Measurements from ENCODE around the gene TAF15.

TAF15 gene

DNA sequence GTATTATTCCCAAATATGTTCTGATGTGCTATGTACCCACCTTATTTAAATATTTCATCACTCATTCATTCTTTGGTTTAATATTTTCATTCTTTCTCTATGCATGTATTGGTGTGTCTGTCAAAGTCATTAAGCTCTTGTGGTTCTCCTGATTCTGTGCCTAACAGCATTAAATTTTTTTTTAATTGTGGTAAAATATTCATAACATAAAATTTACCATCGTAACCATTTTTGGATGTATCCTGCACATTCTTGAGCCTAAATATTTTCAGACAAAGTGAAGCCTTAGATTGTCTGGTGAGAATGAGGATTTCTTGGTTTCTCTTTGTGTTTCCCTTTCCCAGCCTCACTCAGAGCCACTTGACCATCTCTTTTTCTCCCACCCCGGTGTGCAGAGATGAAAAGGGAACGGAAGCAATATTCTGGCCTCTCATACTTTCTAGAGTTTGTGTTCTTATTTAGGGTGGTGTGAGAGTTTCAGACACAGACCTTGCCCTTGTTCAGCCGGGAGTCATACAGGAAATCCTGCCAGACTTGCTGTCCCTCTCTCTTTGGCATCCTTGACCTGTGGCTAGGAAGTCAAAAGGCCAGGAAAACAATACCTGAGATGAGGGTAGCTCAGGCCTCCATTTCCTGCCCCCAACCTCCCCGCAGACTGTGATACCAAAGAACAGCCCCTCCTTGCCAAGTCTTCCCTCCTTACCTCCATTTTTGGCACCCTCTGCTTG is 66.0 kb downstream of the TAF15 start:
- DNase-seq = no peak

DNA sequence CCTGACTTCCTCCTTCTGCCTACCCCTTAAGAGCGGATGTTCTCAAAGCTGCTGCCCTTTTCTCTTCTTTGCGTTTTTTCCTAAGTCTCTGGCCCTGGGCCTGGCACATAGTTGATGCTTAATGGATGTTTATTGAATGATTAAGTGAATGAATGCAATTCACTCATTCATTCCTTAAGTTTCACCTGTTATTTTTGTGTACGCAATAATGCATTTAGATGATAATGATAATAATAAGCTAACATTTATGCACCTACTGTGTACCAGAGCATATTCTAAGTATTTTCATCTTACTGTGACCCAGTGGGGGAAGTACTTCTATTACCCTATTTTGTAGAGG is 66.5 kb downstream of the TAF15 start:
- no peak for DNase-seq

DNA sequence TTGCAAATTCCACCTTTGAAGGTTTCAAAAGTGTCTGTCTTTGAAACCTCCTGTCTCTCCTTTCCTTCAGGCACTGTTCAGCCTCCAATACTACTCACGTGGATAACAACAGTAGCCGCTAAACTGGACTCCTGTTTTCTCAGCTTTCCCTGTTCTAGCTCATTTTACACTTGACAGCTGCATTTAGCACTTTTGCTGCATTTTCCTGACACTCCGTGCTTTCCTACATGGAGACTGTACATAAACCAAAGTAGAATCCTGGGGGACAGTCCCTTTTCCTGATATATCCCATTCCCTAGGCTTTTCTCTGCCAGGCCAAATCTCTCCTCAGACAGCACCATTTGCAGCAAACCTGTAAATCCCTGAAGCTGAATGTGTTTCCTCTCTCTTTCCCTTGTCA is 67.2 kb downstream of the TAF15 start:
- no peak for DNase-seq

DNA sequence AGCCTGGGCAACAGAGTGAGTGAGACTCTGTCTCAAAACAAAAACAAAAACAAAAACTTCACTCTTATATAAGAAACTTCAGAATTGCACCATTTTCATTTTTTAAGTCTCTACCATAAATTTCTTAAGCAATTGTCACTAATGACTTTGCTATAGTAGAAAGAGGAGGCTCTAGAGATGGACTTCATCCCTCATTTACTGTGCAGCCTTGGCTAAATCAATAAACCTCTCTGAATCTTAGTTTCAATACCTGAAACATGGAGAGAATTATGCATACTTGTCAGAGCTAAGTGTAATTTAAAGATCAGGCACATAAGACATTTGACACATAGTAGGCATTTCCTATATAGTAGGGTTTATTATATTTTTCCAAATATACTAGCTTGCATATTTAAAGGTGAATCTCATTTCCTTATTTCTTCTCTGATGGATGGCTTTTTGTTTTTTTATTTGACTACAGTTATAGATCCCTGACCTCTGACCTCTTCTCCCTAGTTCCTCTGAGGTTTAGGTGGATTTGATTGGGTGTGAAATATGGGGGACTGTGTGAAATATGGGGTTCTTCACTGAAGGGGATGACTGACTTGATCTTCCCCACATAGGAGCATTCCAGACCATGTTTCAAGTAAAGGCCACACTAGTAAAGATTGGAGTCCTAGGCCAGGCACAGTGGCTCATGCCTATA is 68.2 kb downstream of the TAF15 start:
- no peak for DNase-seq

DNA sequence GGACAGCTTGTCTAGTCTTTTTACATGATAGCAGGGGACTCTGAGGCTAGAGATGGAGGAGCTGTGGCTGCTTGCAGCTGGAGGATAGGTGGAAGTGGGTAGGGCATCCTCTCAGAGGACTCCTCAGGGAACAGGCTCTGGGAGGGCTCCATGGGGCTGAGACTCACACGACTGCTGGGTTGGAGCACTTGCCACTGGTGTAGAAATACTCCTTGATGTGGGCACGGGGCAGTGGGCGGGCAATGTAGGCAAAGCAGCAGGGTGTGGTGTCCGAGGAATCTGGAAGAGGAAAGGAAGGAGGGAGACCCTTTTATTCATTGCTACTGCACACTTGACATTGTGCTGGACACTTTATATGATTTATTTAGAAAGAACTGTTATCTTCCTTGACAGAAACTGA is 69.1 kb downstream of the TAF15 start:
- DNase-seq = no peak

DNA sequence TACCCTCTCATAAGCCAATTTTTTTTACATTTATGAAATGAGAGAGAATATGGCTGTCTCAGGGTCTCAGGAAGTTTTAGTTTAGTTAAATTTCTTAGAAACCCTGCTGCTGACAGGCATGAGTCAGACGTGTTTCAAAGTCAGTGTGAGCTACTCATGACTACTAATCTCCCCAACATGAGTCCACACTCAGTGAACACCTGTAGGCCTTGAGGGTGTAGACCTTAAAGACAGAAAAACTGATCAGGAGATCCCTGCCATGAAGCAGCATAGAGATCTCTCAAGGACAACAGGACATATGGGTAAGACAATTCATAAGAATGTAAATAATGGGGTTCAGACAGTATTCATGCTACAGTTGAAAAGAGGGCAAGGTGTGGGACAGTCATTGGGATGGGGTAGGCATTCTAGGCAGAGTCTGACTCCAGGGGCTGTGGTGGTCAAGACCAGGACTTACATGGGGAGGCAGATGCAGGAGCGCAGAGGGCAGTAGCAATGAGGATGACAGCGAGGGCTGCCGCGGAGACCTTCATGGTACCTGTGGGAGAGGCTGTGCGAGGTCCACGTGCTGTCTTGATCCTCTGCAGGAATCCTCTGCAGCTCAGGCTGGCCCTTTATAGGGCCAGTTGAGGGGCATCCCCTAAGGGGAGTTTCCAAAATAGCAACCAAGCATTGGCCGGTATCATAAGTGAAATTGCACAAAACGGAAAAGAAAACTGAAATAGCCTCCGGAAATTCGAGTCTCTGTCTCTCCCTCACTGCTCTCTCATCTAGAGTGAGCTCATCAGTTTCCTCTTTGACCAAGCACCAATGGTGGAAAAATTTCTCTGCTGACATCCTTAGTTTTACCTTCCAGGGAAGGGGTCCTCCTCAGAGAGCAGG is 70.7 kb downstream of the TAF15 start, which contains the start of gene CCL5:
Gene CCL5, minus strand, starts transcription at position 588 of the 882 bp plus-strand sequence.
- peak; percentile 25 for DNase-seq

DNA sequence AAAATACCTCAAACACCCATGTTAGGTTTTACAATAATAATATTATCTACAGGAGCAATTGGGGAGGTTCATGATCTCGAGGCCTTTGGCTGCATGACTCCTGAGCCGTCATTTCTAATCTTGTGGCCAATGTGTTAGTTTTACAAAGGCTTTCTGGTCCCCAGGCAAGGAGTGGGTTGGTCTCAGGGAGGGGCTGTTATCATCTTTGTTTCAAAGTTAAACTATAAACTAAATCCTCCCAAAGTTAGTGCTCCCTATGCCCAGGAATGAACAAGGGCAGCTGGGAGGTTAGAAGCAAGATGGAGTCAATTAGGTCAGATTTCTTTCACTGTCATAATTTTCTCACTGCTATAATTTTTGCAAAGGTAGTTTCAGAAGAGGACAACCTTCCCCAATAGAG is 80.0 kb downstream of the TAF15 start:
- no peak for DNase-seq

DNA sequence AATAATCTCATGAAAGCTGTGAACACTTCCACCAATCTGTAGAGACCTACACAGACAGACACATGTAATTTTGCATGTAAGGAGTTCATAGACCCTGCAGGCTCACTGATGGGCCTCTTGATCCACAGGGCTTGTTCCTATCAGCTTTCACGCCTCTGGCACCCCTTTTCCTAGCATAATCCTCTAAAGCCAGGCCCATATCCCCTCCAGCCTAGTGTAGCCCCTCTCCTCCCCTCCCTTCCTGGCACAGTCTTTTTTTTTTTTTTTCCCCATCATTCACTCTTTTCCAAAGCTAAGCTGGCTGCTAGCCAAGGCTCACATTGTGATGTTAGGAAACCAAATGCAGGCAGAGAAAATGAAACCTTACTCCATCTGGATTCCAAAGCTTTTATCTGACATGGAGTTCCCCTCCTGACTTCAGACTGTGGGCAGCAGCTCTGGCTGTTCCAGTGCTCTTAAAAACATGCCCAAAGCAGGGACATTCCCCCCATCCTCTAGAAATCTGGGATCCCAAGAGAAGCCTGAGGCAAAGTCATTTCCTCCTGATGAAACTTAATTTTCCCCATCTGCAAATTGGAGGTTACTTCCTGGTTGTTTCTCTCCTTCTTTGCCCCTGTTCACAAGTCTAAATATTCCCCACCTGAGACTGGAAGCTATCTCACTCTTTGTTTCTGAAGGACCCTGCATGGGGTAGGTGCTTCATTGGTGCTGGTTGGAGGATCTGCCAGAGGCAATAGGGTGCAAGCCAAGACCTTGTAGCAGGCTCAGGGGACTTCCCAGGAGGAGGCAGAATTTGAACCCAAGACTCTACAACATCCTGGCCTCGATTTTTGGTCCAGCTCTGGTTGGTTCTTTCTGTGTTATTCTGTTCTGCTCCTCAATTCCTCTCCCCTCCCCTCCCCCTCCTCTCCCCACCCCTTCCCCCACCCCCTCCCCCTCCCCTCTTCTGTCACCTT is 80.8 kb downstream of the TAF15 start:
- DNase-seq = no peak

DNA sequence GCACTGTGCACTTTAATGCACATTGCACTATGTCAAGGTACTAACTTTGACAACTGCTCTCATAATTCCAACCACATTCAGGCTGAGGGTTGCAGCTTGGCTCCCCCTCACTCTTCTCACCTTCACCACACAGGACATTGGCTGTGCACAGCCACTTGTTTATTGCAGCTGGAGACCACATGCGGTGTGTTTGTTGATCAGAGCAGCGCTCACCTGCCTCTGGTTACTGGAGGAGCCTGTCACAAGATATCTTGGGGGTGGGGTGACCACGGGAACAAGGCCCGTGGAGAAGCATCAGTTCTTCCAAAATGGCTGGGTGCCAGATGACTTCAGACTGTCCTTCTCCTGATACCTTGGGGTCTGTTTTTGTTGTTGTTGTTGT is 81.5 kb downstream of the TAF15 start:
- DNase-seq = no peak

DNA sequence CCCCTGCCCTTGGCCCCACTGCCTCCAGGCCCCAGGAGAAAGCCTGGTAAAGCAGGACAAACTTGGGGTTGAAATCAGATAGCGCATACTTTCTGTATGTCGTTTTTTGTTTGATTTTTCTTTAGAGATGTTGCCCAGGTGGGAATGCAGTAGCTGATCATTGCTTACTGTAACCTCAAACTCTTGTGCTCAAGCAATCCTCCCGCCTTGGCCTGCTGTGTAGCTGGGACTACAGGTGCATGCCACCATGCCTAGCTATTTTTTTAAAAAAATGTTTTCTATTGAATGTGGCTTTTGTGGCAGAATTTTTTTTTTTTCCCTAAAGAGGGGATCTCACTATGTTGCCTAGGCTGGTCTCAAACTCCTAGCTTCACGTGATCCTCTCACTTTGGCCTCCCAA is 82.0 kb downstream of the TAF15 start:
- DNase-seq = no peak

DNA sequence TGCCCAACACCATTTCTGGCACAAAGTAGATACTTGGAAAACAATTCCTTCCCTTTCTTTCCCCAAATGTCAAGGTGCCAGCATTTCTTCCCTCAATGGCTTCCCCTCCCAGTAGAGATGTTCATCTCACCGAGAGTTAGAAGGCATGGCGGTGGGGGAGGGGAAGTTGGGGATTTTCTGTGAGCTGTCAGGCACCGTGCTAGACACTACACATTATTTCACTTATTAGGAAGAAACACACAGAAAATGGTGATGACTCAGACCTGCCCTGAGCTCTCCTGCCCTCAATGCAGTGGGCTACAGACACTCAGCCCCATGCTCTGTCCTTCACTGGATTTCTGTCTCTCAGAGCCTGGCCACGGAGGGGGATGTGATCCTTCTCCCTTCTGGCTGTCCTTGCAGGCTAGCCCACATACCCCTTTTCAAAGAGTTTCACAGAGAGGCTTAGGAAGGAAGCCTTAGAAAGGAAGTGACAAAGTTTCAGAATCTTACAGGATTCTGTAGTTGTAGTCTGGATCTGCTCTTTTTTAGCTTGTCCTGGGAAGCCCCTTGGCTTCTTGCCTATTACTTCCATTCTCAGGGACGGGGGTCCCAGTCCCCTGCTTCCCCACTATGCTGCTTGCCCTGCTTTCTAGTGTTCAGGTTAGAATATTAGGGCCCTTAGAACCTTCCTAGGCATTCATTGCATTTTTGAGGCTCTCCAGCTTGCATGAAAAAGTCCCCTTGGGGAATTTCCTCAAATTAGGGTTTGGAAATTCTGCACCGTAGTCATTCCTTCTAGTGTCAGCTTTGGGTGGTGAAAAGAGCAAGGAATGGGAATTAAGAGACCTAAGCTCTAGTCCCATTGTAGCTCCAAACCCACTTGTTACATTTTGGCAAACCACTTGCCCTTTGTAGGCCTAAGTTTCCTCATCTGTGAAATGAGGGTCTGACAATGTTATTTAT is 83.1 kb downstream of the TAF15 start:
- no peak for DNase-seq

DNA sequence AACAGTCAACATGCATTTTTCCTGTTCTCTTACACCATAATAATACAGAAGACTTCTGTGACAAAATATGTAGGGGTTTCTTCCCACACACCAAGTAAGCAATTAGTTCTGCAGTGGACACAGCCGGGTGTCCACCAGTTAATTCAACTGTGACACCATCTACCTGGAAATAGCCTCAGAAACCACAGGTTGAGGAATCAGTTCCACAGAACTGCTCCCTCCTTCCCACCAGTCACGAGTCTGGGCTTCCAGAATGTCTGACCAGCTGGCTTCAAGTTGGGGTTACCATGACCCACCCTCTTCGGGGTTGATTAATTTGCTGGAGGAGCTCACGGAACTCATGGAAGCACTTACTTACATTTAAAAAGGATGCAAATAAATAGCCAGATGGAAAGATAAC is 84.5 kb downstream of the TAF15 start:
- DNase-seq = no peak

DNA sequence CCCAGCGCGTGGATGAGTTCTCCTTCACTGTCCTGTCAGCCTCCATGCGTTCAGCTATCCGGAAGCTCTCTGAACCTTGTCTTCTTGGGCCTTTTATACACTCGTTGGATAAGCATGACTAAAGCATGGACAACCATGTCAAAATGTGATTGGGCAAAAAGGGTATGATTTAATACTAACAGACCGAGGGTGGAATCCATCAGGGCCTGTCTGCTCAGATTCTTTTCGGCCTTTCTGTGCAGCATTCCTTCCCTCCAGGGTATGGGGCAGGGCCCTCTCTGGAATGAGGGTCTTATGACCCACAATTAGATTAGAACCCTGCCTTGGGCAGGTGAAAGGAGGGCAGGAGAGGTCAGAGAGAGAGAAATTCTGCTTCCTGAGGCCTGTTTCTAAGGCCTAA is 84.9 kb downstream of the TAF15 start:
- DNase-seq = no peak

DNA sequence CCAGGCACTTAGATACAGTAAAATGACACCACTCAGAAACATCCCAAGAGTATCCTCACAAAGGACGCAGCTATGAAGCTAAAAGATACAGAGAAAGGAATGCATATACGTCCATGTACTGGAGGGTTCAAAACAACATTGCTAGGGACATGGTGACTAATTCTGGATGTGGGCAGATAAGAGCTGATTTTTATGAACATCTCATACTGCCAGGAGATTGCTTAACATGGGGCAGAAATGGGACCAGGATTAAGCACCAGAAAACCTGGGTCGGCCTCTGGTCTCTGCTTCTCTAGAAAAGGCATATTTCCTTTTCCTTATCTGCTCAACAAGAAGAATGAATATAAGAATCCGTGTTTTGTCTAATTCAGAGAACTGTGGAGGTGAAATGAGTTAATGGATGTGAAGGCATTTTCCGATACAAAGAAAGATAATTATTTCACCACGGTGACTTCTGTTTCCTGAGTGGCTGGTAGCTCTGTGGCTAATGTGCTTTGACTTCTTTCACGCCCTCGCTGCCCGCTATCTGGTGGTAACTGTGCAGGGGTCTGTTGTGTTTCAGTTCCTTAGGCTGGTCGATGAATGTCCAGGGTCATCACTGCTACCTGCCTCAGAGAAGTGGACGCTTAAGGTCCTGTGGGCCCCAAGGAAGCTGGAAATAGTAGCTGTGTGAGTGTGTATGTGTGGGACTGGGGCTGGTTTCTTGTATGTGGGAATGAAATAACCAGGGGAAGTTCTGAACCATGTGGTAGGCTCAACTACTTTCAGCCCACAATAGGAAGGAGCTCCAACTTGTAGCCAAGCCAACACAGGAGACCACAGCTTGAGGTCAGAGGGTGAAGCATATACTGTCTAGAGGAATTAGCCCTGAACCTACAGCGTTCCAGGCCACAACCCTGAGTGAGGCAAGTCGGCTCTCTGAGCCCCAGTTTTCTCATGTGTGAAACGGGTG is 86.6 kb downstream of the TAF15 start:
- no peak for DNase-seq

Data from HCEC 1CT (cell line).